Mononuclear cell (primary cell): Measurements from ENCODE around the gene PHF14. TPM values are rescaled to one million over a fixed set of nuclear protein-coding genes. Genes with fewer than 3 reads are reported as not detected.

Source experiments
- H3K27me3 ChIP-seq: 2 replicates; pipeline ENCODE4 v1.6.0; 2011; ENCODE audit warnings: low read length, control low read depth; ENCODE audit not compliant: insufficient read depth
- H3K4me1 ChIP-seq: 2 replicates; pipeline ENCODE4 v1.5.1; 2011; ENCODE audit warnings: mild to moderate bottlenecking, low read length, control low read depth; ENCODE audit not compliant: insufficient read depth
- H3K4me3 ChIP-seq: 2 replicates; pipeline ENCODE4 v1.5.1; 2011; ENCODE audit warnings: mild to moderate bottlenecking, low read length, moderate library complexity
- H3K9me3 ChIP-seq: 2 replicates; pipeline ENCODE4 v1.5.1; 2011; ENCODE audit warnings: low read depth, mild to moderate bottlenecking, control low read depth, low read length
- total RNA-seq: library from RNA; depleted of rRNA; stranded (reverse); fragments of >200 nt; gene quantifications from one replicate; pipeline ENCODE4 v1.2.3, GENCODE V29; 2012

Gene PHF14
- total RNA-seq, 1 donor, result 21.9 TPM

DNA sequence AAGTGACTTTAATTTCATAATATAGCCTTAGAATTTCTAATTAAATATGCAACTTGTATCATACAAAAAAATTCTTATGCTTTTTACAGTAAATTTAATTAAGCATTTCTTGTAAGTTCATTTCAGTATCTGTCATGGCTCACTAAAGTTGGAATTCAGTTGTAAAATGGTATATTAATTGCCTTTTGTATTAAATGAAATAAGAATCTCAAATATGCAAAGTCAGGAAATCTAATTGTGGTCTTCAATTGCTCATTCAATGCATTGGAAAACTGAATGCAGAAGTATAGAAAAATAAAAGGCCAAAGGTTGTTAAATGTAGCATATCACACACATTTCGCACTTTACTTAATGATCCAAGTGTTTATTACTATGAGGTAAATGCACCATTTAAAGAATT is 189.5 kb downstream of the PHF14 start:
- Histone ChIP-seq H3K4me1 (no peaks in the 10 kb centered on the region), H3K4me3 (no peak overlapping the region), H3K9me3 (no peaks in the 10 kb centered on the region), H3K27me3 (no peaks in the 10 kb centered on the region)

DNA sequence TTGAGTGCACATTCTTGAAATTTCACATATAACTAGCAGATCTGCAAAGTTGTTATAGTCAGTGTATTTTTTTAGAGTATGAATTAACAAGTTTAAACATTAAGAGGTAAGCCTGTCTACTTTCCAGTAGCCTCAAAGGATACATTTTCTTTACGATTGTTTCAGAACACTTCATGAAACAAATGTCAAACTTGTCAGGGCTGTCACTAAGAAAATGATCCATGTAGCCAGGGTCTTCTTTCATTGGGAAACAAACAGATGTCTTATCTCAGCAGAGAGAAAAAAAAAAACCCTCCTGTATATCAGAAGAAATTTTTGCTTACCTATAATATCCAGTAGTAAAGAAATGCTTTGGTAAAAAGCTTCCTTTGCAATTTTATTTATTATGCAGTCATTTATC is 192.4 kb downstream of the PHF14 start:
- H3K9me3 ChIP-seq, result no peaks in the 10 kb centered on the region
- H3K4me3 ChIP-seq, result no peak overlapping the region
- H3K4me1 ChIP-seq, result no peaks in the 10 kb centered on the region
- H3K27me3 ChIP-seq, result no peaks in the 10 kb centered on the region

DNA sequence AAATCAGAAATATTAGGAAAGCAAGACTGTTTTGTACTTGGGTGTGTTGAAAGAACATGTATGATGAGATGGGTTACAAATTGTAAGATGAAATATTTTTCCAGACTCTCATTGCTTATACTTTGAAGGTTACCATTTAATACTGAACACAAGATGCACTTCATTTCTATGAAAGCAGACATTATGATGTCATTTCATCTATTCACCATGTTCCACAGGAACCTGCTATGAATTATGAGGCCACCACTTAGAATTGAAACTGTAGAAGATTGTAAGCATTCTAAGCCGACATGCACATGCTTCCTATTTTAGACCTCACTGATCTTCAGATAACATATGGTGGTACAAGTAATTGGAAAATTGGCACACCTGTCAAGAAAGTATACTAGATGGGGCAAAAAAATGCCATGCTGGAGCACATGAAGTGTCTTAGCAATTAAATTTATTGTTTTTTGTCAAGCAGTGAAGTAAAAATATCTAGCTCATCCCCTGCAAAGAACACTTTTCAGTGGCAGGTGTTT is 195.0 kb downstream of the PHF14 start:
- Histone ChIP-seq H3K27me3 (no peaks in the 10 kb centered on the region), H3K9me3 (no peaks in the 10 kb centered on the region), H3K4me1 (no peaks in the 10 kb centered on the region), H3K4me3 (no peak overlapping the region)

DNA sequence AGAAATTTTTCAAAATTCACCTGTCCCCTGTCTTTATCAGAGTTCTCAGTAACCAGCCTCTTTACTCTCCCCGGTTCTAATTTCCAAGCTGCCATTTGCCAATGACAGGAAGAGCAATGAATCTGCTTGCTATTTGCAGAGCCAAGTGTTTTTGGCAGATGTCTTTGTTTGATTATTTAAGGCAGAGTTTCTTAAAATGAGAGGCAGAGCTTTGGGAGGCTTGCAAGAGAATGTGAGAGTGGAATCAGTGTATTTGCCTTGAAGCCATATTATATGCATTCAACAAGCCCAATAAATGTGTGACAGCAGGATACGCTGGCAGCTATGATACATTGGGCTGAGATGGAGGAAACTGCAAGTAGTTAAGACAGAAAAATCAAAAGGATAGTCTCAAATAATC is 196.5 kb downstream of the PHF14 start:
- Histone ChIP-seq H3K4me3 (no peak overlapping the region), H3K9me3 (no peaks in the 10 kb centered on the region), H3K4me1 (no peaks in the 10 kb centered on the region), H3K27me3 (no peaks in the 10 kb centered on the region)

DNA sequence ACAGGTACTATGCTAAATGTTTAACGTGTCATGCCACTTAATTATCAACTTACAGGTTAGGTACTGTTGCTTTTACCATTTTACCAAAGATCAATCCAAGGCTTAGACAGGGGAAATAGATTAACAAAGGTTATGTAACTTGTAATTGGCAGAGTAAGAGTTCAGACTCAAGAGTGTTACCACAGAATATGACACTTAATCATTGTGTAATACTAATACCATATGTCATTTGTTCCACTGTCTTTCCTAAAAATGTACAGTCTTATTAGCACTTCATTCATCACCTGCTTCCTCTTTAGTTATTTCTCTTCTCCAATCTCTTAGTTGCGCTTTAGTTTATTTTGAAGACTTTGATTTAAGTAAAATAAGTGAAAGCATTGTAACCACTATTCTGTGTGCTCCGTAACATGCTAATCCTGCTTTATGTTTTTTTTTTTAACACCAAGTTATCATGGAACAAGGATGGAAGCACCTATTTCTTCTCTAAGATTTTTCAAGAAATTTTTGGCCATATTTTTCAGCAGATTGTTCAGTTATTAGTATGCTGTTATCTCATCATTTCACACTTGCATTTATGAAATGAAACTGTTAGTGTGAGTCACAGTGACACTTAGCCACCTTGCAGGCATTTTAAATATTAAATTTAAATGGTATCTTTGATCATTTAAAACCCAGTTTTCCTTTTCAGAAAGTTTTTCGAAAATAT is 197.3 kb downstream of the PHF14 start:
- Histone ChIP-seq H3K4me3 (no peak overlapping the region), H3K9me3 (no peaks in the 10 kb centered on the region), H3K27me3 (no peaks in the 10 kb centered on the region), H3K4me1 (no peaks in the 10 kb centered on the region)

DNA sequence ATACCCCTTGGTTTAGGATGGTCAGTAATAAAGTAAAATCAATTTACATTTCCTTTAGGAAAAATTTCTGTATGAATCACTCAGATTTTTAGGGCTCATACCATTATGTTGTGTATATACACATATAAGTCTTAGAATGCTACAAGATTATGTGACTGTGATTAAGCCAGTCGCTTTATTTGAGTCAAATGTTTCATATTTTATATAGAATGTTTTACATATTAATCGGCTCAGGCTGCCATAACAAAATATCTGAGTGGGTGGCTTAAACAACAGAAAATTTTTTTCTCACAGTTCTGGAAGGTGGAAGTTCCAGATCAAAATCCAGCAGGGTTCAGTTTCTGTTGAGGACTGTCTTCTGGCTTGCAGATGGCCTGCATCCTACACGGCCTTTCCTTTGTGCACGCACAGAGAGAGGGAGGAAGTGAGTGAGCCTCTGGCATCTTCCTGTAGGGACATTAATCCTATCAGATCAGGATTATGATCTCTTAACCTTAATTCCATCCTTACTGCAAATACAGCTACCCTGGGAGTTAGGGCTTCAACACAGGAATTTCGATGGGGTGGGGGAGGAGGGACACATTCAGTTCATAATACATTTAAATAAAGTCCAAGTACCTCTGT is 198.0 kb downstream of the PHF14 start:
- Histone ChIP-seq H3K9me3 (no peaks in the 10 kb centered on the region), H3K4me3 (no peak overlapping the region), H3K27me3 (no peaks in the 10 kb centered on the region), H3K4me1 (no peaks in the 10 kb centered on the region)

DNA sequence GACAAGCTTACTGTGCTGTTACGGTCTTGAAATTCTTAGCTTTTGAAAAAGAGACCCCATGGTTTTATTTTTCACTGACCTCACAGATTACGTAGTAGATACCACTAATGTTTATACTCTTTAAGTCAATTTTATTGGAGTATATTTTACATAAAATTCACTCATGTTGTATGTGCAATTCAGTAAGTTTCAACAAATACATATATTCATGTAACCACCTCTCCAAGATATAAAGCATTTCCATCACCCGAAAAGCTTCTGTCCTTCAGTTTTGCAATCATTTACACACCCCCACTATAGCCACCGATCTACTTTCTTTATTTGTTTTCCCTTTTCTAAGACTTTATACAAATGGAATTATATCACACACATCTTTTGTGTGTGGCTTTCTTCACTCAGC is 199.2 kb downstream of the PHF14 start:
- H3K9me3 ChIP-seq, result no peaks in the 10 kb centered on the region
- no peak overlapping the region for H3K4me3 ChIP-seq
- H3K27me3 ChIP-seq, result no peaks in the 10 kb centered on the region
- H3K4me1 ChIP-seq, result no peaks in the 10 kb centered on the region

DNA sequence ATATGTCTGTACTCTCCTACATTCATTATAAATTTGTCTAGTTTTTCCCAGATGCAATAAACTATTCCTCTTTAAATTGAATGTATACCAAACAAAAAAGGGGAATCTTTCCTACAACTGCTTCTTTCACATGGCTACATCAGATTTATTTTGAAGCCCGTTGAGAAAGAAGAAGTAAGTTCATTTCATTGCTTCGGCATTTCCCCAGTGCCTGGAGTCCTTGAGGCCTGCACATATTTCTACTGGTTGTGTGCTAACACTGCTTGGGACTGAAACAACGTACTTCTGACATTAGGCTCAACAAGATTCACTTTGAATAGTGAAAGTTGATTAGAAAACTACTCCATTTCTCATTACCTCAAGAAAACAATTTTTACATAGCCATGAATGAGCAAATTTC is 201.7 kb downstream of the PHF14 start:
- H3K9me3 ChIP-seq, result no peaks in the 10 kb centered on the region

DNA sequence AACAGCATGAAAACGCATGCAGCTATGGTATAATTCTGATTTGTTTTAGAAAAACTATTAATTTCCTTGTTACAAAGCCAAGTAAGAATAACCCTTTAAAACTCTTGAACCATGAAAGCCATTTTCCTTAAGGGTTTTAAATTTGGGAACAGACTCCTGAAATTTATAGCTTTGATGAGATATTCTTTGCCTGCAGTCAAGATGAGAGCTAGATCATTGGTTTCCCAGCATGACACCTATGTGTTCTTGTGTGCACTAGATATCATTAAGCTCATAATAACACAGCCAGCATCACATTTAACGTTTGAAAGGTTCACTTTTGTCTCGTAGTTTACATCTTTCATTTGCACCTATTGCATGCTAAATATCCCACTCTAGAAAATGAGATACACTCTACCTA is 202.2 kb downstream of the PHF14 start:
- Histone ChIP-seq H3K4me3 (no peak overlapping the region), H3K27me3 (no peaks in the 10 kb centered on the region), H3K4me1 (no peaks in the 10 kb centered on the region), H3K9me3 (no peaks in the 10 kb centered on the region)

More for the DNA sequence above, 201.7 kb downstream of the PHF14 start:
- H3K27me3 ChIP-seq, result no peaks in the 10 kb centered on the region
- no peaks in the 10 kb centered on the region for H3K4me1 ChIP-seq
- no peak overlapping the region for H3K4me3 ChIP-seq

DNA sequence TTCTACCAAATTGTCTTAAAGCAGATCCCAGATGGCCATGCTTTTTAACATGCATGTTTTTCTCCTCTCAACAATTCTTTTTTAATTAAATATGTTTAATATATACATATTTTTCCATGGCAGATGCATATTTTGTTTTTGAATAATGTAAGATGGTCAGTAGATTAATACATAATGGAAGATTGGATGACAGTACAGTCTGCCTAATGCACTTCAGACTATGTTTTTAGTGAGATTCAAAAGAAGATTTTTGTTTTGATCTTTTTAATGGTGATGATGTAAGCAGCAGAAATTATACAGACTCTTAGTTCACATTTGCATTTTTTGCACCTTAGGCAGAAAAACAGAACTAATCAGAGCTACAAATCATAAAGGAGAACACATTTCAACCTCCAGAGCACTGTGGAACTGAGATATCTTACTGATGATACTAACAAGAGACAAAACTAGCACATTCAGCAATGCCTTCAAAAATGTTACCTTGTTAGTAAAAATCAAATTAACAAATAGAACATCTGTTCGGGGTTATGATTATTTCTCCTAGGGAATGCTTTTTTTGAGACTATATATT is 203.4 kb downstream of the PHF14 start:
- Histone ChIP-seq H3K27me3 (no peaks in the 10 kb centered on the region), H3K9me3 (no peaks in the 10 kb centered on the region), H3K4me3 (no peak overlapping the region), H3K4me1 (no peaks in the 10 kb centered on the region)

DNA sequence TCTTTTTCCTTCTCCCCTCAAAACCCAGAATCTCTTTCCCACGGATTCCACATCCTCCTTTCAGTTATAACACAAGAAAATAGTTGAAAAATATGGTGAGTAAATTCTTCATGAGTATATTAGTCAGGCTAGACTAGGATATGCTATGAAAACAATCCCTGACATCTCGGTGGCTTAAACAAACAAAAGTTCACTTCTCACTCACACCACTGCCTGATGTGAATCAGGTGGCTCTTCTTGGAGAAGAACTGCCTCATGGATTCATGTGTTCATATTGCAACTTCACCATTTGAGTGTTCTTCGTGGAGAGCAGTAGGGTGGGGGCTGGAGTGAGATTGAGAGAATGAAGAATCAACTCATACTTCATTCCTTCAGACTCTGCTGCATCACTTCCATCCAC is 204.1 kb downstream of the PHF14 start:
- Histone ChIP-seq H3K4me3 (no peak overlapping the region), H3K9me3 (no peaks in the 10 kb centered on the region), H3K4me1 (no peaks in the 10 kb centered on the region), H3K27me3 (no peaks in the 10 kb centered on the region)

DNA sequence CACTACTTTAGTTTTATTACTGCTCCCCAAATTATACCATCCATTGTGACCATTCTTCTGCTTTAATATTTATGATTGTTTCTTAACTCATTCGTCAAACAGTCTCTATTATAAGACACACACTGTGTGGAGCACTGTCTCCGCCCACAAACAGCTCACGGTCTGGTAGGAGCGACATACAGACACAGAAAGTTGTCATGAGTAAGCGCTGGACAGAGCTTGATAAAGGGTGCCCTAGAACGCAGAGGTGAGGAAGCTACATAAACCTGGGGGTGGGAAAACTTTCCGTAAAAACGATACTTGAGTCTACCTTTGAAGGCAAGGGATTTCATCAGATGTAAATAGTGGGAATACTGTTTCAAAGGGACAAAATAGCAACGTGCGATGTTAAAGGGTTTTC is 207.9 kb downstream of the PHF14 start:
- H3K4me1 ChIP-seq, result no peaks in the 10 kb centered on the region
- H3K27me3 ChIP-seq, result no peaks in the 10 kb centered on the region
- H3K9me3 ChIP-seq, result no peaks in the 10 kb centered on the region
- no peak overlapping the region for H3K4me3 ChIP-seq

DNA sequence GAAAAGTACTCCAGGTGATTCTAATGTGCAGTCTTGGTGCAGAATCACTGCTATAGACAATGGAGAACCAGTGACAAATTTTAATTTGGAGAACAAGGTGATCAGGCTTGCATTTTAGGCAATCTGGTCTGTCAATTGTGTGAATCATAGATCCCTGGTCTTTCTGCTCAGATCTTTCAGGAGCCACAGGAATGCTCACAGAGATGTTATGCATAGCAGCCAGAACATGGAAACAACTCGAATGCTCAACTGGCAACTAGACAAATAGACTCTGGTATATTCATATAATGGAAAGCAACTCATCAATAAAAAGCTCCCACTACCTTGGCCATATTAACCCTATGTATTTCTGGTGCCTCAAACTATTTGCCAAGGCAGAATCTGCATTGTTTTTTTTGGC is 209.1 kb downstream of the PHF14 start:
- no peaks in the 10 kb centered on the region for H3K9me3 ChIP-seq
- H3K4me1 ChIP-seq, result no peaks in the 10 kb centered on the region
- H3K4me3 ChIP-seq, result no peak overlapping the region
- H3K27me3 ChIP-seq, result no peaks in the 10 kb centered on the region

DNA sequence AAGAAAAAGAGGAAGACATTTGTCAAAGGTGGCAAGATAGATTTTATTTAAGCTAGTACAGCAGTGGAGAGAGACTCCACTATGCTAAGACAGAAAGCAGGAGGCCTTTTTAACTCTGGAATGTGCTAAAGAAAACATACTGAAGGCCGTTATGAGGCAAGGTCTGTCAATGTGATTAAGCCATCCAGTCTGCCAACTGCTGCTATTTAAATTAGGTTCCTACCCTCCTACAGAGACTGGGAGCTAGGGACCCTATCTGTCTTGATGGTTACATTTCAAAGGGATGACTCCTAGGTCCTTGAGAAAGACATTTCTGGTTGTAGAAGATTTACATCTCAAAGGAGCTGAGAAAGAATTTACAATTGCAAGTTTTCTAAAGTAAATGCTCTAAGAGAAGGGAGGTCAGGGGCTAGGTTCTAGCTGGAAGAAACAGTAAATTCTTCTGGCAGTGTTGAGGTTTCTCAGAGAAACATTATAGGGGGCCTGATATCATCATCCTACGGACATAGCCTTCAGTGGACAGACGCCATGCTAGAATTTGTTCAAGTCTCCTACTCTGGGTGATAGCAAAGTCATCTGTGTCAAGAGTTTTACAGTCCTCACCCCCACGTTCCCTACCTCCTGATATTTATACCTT is 211.6 kb downstream of the PHF14 start:
- H3K4me3 ChIP-seq, result no peak overlapping the region
- no peaks in the 10 kb centered on the region for H3K27me3 ChIP-seq
- no peaks in the 10 kb centered on the region for H3K4me1 ChIP-seq
- H3K9me3 ChIP-seq, result no peaks in the 10 kb centered on the region

DNA sequence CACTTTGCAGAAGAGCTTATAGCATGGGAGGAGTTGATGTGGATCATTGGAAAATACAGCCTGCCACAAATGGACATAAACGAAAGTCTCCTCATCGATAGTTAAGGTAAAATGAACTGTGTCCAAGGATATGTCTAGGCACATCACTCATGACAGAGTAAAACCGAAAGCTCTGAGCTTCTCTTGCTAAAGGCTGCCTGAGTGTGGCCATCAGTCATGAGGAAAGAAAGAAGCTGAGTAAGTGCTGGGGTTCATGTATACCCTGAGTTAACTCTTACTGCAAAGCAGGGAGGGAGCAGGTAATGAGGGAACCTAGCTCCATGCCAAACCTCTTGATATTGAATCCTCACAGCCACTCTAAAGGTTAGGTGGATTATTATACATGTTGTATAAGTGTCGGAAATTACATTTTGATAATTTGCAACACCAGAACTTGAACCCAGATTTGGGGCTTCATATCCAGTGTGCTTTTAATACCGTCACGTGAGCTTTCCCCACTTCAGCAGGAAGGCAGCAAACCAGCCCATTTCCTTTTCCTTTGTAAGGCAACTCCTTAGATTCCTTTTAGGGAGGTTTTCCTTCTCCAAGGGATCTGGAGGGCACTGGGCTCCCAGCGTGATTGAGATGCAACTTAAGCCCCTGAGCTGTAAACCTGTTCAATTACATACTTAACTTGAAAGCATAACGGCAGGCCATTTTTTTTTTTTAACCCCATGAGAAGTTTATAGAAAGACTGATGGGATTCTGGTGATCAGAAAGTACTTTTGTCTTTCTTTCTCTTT is 215.0 kb downstream of the PHF14 start:
- H3K4me1 ChIP-seq, result no peaks in the 10 kb centered on the region
- no peak overlapping the region for H3K4me3 ChIP-seq
- no peaks in the 10 kb centered on the region for H3K9me3 ChIP-seq

More for the DNA sequence above, 215.0 kb downstream of the PHF14 start:
- no peaks in the 10 kb centered on the region for H3K27me3 ChIP-seq
